Amygdala (tissue), 56 donors: ENCODE data around the gene COLEC12.

ENCODE experiments used
- DNase-seq, 56 donors: peaks; one replicate each; lab custom pipeline; 2025; lab: John Stamatoyannopoulos, UW

COLEC12 gene

DNA sequence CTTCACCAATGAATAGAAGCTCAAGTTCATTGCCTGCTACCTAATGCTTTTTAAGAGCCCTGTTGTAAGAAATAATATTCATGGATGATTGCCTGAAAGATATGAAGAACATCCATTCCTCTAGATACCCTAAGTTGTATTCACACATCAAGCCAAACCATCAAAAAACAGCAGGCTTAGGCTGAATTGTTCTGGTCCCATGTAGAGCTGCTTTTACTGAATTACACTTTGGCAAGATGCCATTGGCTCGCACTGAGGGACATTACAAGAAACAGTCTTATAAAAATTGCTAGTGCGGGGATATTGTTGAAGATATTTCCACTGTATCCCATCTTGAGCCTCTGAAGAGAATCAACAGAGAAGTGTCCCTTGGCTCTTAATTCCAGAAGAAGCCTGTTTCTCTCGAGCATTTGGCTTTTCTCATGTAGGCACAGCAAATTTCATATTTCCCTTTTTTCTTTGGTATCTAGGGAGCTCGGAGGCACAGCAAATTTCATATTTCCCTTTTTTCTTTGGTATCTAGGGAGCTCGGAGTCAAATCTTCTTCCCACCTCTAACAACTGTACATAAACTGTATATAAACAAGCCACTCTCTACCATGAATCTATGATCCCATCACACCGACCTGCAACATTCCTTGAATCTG is 107.5 kb downstream of the COLEC12 start:
- DNase-seq: no peak

DNA sequence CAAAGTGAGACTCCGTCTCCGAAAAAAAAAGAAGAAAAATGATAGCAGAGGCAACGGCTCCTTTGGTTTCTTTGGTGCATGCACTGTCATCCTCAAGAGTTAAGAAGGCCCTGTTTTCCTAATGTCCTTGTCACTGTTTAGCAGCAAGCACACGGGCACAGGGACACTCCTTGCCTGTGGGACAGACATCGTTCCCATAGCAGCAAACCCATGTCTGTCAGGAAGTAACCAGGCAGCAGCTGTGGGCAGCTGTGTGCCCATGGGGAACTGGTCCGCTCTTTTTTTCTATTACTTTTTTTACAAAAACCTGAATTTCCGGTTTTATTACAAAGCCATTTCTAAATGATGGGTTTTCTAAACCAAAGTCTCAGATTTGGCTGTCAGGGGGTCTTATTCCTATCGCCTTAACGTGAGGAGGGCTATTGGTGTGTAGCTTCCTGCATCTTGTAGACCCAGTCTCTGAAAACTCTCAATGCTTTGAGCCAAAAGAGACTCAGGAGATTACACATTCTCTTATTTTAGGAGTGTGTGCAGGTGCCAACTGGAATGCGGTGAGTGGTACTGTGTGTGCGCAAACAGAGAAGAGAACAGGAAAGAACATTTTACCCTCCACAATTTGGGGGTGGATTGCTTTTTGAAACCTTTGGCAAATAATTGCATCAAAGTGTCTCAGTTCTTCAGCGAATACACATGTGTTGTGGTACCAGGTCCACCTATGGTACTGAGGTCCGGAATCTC is 109.6 kb downstream of the COLEC12 start:
- no peak for DNase-seq

DNA sequence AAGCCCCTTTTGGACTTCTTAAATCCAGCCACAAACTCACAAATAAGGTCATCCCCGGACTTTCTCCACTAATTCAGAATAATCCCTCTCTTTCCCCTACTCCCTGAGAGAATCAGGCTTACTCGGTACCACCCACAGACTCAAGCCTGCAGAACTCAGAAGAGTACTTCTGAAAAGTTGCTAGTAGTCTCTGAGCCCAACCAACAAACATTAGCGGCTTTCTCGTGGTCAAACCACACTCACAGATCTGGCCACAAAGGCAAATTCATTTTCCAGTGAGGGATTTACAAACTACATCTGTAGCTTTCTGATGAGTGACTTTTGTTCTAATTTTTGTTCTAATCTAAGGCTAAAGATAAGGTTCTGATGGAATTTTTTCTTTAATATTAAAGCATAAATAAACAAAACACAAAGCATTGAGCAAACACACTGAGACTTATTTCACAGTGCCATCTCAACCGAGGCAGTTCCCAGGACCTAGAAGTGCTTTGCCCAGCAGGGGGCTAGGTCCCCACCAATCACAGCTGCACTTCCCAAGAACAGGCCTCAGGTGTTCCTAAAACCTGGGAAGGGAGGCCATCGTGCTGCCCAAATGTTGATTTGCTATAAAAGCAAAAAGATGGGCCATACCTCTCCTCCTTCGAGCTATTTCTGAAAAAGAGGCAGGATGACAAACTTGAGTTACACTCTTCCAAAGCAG is 110.7 kb downstream of the COLEC12 start:
- no peak for DNase-seq

DNA sequence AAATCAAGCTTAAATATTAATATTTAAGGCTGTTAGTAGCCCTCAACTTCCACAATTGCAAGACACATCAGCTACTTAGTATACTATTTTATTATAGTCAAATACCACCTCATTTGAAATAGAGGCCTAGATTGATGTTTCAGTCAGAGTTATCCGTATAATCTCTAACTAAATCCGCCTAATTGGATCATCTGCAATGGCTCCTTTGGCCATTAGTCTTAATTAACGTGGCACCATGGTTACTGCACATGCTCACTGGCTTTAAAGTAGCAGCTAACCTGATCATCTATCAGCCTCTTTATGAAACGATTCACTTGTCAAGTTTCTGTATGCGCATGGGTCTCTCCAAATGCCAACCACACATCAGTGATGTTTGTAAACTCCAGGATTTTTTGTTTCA is 112.3 kb downstream of the COLEC12 start:
- no peak for DNase-seq

DNA sequence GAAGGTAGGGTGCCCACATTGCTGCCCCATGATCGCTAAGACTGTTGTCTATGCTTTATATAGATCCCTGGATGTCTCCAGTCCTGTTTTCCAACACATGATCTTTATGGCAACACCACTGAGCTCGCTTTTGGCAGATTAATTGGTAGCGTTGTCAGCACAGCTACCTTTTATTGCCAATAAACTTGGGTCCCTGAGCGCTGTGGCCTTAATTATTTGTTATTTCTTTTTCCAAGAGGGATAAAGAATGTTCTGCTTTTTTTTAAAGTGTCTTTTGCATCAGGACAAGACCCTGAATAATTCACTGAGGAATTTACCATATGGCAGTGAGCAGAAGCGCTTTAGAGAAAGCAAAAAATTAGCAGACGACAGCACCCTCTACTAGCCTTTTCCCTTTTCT is 113.5 kb downstream of the COLEC12 start:
- no peak for DNase-seq

DNA sequence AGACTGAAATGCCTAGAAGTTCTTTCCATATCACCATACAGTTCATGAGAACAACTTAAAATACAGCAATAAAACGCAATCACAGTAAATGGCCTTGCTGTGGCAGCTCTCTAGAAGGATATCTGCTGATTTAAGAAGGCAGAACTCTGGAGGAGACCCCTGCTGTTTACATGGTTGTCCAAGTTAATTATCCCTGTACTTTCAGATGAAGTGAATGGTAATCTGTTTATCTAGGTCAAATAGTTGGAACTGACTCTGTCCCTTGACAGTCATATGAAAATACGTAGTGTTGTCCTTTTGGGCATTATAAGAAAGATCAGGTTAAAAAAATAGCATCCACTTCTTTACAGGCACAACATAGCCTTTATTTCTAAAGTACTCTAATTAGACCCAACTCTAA is 115.6 kb downstream of the COLEC12 start:
- no peak for DNase-seq

DNA sequence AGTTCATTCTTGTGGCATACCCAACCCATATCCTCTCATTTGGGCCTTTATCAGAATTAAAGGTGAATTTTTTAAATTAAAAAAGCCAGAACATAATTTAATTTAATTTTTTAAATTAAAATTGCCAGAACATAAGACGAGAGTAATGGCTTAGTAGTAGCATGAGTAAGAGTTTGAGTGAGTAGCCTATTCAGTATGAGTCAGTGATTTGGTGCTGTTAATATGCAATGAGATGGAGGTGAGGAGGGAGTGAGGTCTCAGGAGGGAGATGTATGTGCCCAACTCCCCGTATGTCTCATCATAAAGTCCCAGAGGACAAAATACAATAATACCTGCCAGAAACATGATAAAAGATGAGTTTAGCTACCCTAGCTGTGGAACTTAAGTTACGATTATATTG is 117.4 kb downstream of the COLEC12 start:
- DNase-seq: no peak

DNA sequence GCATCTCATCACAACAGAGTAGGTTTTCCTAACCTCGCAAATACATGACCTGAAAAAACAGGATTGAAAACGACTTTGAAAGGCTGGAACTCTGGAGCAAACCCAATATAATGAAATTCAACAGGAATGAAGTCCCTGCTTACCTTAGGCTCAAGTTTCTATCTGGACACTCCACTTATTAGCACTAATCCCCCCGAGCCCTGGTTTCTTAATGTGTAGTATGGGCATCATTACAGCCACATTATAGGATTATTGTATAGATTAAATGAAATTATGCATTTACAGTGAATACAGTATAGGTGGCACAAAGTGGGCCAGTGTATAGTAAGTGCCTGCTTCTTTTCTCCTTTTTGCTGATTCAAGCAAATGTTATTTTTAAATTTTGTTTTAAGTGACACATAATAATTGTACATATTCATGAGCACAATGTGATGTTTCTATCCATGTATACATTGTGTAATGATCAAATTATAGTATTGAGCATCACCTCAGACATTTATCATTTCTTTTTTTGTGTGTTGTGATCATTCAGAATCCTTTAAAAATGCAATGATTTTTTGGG is 118.0 kb downstream of the COLEC12 start:
- DNase-seq: no peak

DNA sequence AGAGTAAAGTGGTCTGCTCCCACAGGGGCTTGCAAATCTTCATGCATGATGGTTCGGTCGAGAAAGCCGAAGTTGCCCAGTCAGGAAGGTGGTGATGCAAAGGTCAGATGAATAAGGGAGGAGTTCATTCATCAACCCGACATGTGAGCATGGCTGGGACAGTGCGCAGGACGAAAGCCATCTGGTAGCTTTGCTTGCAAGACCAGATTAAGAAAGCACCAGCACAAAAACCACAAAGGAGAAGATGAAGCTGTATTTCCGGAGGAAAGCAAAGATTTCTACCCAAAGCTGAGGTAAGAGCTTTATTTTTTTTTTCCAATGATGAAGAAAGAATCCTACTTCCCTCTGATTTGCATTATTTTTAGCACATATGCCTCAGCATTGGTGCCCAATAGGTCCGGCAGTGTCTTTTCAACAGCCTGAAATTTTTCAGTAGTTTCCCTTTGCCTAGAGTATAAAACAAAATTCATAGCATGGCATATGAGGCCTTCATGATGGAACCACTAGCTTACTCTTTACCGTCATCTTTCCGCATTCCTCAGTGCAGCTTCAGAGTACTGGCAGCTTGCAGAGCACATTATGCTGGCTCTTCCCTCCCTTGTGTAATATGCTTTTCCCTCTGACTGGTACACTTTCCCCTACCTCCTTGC is 120.7 kb downstream of the COLEC12 start:
- no peak for DNase-seq

DNA sequence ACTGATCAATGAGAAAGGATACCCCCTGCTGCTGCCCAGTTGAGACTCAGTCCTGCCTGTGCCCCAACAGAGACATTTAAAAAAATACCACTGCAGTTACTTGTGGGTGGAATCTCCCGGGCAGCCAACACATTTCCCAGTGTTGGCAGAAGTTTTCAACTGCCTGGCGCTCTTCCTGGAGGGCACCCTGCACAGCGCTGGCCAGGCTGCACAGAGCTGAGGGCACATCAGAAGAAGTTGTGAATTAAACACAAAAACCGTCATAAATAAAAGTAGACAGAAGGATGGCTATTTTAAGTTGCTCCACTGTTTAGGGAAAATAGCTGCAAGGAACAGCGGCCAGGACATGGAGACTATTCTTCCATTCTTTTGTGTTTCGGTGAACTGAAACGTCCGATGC is 122.4 kb downstream of the COLEC12 start:
- peak in 28 of 56 donors; percentile 3 to 60 (median 28) for DNase-seq

DNA sequence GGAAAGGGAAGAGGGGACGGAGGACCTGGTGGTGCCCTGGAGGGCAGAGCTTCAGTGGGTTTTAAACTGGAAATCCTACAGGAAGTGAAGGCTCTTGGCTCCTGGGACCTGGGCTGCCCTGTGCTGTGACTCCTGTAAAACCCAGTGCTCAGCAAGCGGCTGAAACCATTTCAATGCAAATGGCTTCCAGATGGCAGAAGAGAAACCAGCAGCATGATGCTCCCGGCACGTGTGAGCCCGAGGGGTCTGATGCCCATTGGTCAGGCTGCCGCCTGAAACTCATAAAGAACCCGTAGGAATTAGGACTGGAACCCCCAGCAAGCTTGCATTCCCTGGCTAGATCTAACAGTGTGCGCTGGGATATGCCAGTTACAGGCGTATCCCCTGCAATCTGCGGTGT is 123.4 kb downstream of the COLEC12 start:
- no peak for DNase-seq

DNA sequence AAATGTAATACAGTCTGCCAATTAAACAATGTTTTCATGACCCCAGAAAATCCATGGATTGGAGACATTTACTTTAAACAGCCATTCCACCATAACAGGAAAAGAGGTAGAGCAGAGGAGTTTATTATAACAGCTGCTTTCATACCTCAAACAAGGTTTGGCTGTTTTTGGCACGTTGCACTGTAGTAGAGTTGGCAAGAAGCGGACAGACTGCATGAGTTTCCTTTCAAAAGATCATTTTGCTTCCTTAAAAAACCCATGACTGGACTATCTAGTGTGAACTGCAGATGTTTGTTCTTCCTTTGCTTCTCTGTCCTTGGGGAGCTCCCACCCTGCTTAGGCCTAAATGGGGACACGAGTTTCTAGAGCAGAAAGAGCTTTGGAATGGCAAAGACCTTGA is 124.2 kb downstream of the COLEC12 start:
- no peak for DNase-seq

DNA sequence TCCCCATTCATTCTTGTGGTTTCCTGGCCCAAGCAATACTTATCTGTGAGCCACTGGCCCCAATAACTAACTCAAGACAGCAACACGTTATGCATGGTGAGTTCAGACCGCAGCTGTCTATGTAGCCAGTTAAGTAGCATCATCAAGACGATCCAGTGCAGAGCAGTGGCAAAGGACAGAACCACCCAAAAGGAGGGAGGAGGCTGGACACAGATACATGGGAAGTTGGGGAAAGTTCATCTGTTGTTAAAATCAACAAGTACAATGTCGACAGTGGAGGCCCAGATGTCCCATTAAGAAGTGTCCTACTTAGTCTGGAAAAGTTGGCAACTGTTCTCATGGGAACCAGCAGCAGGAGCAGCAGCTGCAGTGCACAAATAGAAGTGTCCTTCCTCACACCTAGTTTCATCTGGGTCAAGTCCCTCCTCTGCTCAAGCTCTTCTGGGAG is 125.8 kb downstream of the COLEC12 start:
- no peak for DNase-seq

DNA sequence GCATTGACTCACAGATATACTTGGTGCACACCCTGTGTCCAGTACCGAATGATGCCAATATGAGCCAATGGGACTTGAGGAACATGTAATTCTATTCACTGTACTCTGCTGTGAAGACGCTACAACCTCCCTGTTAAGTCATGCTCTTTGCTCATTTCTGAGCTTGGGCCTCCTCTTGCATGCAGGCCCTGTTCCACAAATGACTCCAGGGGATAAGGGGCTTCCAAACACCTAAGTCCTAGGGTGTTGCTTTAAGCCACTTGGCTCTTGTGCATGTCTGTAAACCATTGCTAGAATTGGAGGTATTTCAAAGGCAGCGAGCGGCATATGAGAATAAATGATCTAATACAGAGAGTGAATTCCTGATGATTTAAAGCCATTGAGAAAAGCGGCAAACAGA is 126.7 kb downstream of the COLEC12 start:
- DNase-seq: no peak

DNA sequence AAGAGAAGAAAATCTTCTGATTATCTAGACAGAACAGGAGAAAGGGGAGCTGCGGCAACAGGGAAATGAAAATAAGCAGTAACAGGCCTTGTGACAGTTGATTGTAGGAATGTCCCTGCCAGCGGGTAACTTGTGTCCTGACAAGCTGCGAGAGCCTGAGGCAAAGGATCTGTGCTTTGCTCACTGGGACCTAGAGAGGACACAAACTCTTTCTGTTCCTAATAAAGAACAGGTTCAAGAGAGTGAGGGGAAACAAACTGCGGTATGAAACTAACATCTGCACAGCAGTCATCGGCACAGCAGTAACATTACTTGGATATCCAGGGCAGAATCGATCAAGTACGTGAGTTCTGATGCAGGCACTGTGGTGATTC is 128.9 kb downstream of the COLEC12 start:
- DNase-seq: no peak

DNA sequence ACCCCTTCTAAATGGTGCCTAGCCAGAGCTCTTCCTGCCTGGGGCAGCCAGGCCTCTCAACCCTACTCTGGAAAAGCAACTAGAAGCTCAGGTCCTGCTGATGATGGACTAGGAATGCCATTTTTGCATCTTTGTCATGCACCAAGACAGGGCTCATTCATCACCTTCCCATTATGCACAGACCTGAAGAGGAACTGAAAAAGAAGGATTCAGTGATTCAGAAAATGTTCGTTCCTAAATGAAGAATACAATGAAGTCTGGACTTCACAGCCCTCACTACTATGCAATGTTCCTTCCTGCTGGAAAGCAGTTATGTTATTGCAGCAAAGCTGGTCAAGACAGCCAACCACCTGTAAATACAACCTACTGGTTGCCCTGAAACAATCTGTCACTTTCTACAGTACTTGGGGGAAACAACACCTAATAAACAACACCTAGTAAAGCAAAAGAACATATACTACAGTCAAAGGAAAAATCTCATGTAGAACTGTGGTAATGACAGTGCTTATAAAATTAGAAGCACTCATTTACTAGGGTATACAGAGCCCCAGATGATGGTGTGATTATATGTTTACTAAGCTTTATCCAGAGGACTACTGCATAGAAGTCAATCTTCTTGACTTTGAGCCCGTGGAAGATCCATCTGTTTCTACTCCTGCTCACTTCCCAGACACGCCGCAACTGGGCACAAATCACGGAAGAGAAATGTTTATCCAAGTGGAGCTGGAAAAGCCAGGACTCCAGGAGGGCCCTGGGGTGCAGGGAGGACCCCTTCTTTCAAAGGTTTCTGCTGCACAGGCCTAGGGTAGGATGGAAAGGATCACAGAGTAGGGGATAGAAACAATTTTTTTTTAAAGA is 129.5 kb downstream of the COLEC12 start:
- DNase-seq: no peak

DNA sequence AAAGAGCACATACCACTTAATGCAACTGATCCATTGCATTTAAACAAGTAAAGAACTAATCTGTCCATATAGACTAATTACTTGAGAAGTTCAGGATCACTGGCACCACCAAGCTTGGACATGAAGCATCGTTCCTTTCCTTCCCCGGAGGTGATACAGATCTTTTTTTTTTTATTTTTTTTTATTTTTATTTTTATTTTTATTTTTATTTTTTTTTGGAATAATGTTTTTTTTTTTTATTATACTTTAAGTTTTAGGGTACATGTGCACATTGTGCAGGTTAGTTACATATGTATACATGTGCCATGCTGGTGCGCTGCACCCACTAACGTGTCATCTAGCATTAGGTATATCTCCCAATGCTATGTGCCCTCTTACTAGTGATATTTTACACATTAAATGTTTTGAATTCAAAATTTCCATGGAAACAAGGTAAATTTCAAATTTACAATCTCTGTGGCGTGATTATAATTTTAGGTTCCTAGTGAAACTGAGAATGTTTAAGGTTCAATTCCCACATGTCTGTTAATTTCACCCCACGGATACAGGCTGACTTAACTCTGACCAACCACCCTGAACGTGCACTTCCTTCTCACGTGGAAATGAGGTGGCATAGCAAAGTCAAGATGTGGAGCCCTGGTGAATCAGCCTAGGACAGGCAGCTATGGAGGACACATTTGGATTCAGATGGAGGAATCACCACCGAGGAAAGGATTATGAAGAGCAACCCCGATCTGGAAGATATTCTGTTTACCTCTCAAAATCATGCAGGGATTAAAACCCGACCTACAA is 131.1 kb downstream of the COLEC12 start:
- no peak for DNase-seq

DNA sequence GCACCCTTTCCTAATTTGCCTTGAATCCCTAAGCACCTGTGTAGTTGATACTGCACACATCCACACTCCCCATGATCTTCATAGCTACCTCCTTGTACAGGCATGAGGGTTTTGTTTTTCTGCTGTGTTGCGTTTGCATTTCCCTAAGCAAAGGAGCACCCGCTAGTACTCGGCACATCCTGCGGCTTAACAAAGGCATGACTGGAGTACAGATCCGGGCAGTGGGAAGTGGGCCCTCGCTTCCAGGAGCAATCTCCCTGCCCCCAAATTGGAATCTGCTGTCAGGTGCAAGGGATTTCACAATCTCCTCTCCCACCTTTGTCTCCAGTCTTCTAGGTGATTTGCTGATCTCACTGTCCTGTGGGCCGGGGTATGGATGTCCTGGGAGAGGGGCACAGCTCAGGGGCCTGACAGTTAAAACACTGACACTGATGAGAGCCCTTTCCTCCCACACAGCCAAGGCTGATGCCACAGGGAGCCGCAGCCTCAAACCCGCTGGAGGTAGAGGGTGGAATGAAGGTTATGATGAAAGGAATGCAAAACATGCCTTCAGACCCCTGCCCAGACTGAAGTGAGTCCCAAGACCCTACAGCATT is 133.9 kb downstream of the COLEC12 start:
- no peak for DNase-seq

DNA sequence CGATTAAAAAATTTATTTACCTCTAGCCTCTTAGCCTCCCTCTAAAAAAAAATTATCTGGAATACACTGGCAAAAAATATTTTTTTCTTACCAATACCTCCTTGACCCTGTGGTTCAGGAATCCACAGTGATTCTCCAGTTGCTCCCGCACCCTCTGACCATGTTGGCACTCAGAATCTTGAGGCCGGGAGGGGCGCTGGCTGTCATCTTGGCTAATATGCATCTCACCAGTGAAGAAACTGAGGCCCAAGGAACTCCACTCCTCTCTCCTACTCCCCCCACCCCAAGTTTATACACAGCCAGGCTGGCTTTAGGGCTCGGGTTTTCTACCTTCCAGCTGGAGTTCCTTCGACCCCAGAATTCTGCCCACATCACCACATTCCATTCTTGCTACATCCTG is 134.8 kb downstream of the COLEC12 start:
- DNase-seq: no peak
